Caco-2 (cell line): ENCODE data around the gene ACTL10. TPM values are rescaled to one million over a fixed set of nuclear protein-coding genes. Genes with fewer than 3 reads are reported as not detected.

ENCODE experiments used
- BruUV-seq: library from RNA; stranded (reverse); fragments of 400-500 nt; replicated peaks from 2 replicates; lab custom pipeline; 2021; lab: Mats Ljungman, UMichigan
- CTCF ChIA-PET: fragments of 300-600 bp; sonication (Branson Sonifier 250); formaldehyde crosslinking; loops from one replicate; lab custom pipeline; 2022; ENCODE audit warnings: antibody characterized with exemption; lab: Charles Lee
- POLR2A ChIA-PET: fragments of 300-600 bp; sonication (Branson Sonifier 250); formaldehyde crosslinking; loops from one replicate; lab custom pipeline; 2022; ENCODE audit warnings: antibody characterized with exemption; lab: Charles Lee
- DNase-seq, 2 experiments: peaks; one replicate each; pipeline versions ENCODE4 v3.0.0 to v3.0.0-alpha.2; 2020 to 2022
- H3K27me3 ChIP-seq: replicated peaks from 2 replicates; pipeline ENCODE4 v1.6.0; 2011; ENCODE audit warnings: low read length; ENCODE audit not compliant: control insufficient read depth, insufficient read depth
- H3K36me3 ChIP-seq: 2 replicates; pipeline ENCODE4 v1.5.1; 2011; ENCODE audit warnings: low read length; ENCODE audit not compliant: control insufficient read depth, insufficient read depth
- H3K4me1 ChIP-seq: fragments of 250-450 bp; sonication (Bioruptor Pico); 2 replicates; pipeline ENCODE4 v1.5.1; 2020; ENCODE audit warnings: mild to moderate bottlenecking
- H3K4me3 ChIP-seq: 2 replicates; pipeline ENCODE4 v1.5.1; 2011; ENCODE audit warnings: low read depth, mild to moderate bottlenecking, control low read depth, low read length
- H3K9me3 ChIP-seq: fragments of 250-450 bp; sonication (Bioruptor Pico); 2 replicates; pipeline ENCODE4 v1.5.1; 2020; ENCODE audit warnings: mild to moderate bottlenecking, moderate library complexity
- H3K27ac Mint-ChIP-seq: one replicate; pipeline ENCODE4 v1.8.0; 2022; ENCODE audit warnings: mixed read lengths; ENCODE audit not compliant: unreplicated experiment
- H3K27me3 Mint-ChIP-seq: one replicate; pipeline ENCODE4 v1.8.0; 2022; ENCODE audit warnings: mixed read lengths; ENCODE audit not compliant: insufficient read depth, unreplicated experiment
- H3K36me3 Mint-ChIP-seq: one replicate; pipeline ENCODE4 v1.8.0; 2022; ENCODE audit warnings: mild to moderate bottlenecking, mixed read lengths; ENCODE audit not compliant: insufficient read depth, unreplicated experiment
- H3K4me1 Mint-ChIP-seq: one replicate; pipeline ENCODE4 v1.8.0; 2022; ENCODE audit warnings: low read depth, mixed read lengths; ENCODE audit not compliant: unreplicated experiment
- H3K4me3 Mint-ChIP-seq: one replicate; pipeline ENCODE4 v1.8.0; 2022; ENCODE audit warnings: mild to moderate bottlenecking, moderate library complexity, mixed read lengths; ENCODE audit not compliant: unreplicated experiment
- H3K9me3 Mint-ChIP-seq: one replicate; pipeline ENCODE4 v1.8.0; 2022; ENCODE audit warnings: mixed read lengths; ENCODE audit not compliant: unreplicated experiment
- CTCF ChIP-seq, 2 experiments: fragments of 200-600 bp in 1 of 2; IDR thresholded peaks; 1 replicate in 1 of 2; 2 replicates in 1 of 2; pipeline versions ENCODE4 v1.5.1 to v1.8.0; 2011 to 2022; ENCODE audit warnings: antibody characterized with exemption in 1 of 2, control low read depth in 1 of 2, inconsistent platforms in 1 of 2, low read depth in 1 of 2, low read length in 1 of 2, mild to moderate bottlenecking in 1 of 2, moderate library complexity in 1 of 2; ENCODE audit not compliant: insufficient read depth in 1 of 2, severe bottlenecking in 1 of 2, unreplicated experiment in 1 of 2
- intact Hi-C: fragments of 100-400 bp; cut with micrococcal nuclease; formaldehyde crosslinking; loops from one replicate; pipeline ENCODE4 v1.10.0; 2022; ENCODE audit not compliant: unreplicated experiment
- total RNA-seq: library from RNA; stranded (reverse); gene quantifications from 2 replicates; pipeline ENCODE4 v1.2.3, GENCODE V29; 2022

Gene ACTL10
- total RNA-seq, 1 experiment from 2014 or later: 3.4 TPM

- no peaks in the 10 kb centered on the region for H3K9me3 Mint-ChIP-seq
- no peaks in the 10 kb centered on the region for H3K27me3 ChIP-seq
- no peak for DNase-seq
- intact Hi-C loops: no loop called here
- ChIA-PET POLR2A (no interaction called here), CTCF (no interaction called here)
- H3K27me3 Mint-ChIP-seq: no peaks in the 10 kb centered on the region
- no TSS peak for BruUV-seq
- TF ChIP-seq CTCF (IDR thresholded peaks at IDR 0.05; ENCODE audit: insufficient read depth in 1 of 2, low read depth in 1 of 2, low read length in 1 of 2, severe bottlenecking in 1 of 2, unreplicated experiment in 1 of 2): no peak
- H3K4me3 ChIP-seq: no peak overlapping the region
- peaks cover 20% of the 10 kb centered on the region for H3K4me1 Mint-ChIP-seq
- peaks cover 9% of the 10 kb centered on the region for H3K4me1 ChIP-seq
- H3K4me3 Mint-ChIP-seq: no peak overlapping the region
- H3K27ac Mint-ChIP-seq: peak overlapping the region; percentile 9
- no peaks in the 10 kb centered on the region for H3K9me3 ChIP-seq
- H3K36me3 ChIP-seq: peaks cover 13% of the 10 kb centered on the region
- peaks cover 6% of the 10 kb centered on the region for H3K36me3 Mint-ChIP-seq
Measured at GRCh38 chr20:33711446-33711738, 44.6 kb downstream of the ACTL10 start.

DNA sequence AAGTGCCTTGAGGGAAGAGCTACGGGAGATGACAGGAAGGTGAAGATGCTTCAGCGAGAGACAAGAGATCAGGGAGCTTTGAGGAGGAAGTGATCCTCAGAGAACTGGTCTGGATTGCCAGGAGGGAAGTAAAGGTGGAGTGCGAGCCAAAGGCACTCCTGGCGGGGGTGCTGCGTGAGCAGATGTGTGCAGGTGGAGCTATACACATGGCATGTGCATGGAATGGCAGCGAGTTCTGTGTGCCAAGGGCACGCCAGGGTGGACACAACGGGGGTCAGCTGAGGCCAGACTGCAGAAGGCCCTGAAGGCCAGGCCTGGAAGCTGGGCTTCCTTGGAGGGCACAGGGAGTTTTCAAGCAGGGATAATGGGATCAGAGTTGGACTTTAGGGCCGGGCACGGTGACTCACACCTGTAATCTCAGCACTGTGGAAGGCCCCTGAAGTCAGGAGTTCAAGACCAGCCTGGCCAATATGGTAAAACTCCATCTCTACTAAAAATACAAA, 47.2 kb downstream of the ACTL10 start:
- intact Hi-C loops: no loop called here

DNA sequence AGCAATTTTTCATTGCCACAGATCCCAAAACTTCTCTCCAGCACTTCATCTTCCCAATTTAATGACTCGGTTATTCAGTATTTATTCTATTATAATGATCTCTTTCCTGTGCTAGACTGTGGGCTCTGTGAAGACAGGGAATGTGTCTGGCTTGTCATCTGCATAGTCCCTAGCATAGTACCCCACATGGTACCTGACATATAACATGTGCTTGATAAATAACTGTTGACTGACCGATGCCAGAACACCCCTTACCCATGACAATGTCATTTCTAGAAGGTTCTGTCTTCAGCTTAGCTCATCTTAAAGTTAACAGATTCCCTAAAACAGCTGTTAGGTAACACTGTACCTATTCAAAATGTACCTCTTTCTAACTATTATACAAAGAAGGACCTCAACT, 49.8 kb downstream of the ACTL10 start:
- Histone ChIP-seq H3K4me1 (peaks cover 13% of the 10 kb centered on the region), H3K27me3 (no peaks in the 10 kb centered on the region), H3K9me3 (no peaks in the 10 kb centered on the region), H3K4me3 (no peak overlapping the region), H3K36me3 (peaks cover 8% of the 10 kb centered on the region)
- no peaks in the 10 kb centered on the region for H3K9me3 Mint-ChIP-seq
- no peak for TF ChIP-seq CTCF (IDR thresholded peaks at IDR 0.05; ENCODE audit: insufficient read depth in 1 of 2, low read depth in 1 of 2, low read length in 1 of 2, severe bottlenecking in 1 of 2, unreplicated experiment in 1 of 2)
- H3K27ac Mint-ChIP-seq: no peak overlapping the region
- no peak for DNase-seq
- ChIA-PET POLR2A (interaction anchor here (1.1 kb wide), 1 partner anchor 16 kb away, joined by 3 read pairs; no protein-coding TSS in a partner anchor), CTCF (interaction anchor here (0.6 to 1.4 kb wide), 2 partner anchors 16 to 49 kb away, joined by 3 read pairs; partner anchors contain the start of gene ACTL10)
- H3K27me3 Mint-ChIP-seq: no peaks in the 10 kb centered on the region
- peaks cover 10% of the 10 kb centered on the region for H3K36me3 Mint-ChIP-seq
- no TSS peak for BruUV-seq
- H3K4me3 Mint-ChIP-seq: no peak overlapping the region
- intact Hi-C loops: no loop called here
- H3K4me1 Mint-ChIP-seq: peaks cover under 1% of the 10 kb centered on the region

More for the DNA sequence above, 47.2 kb downstream of the ACTL10 start:
- Mint-ChIP-seq H3K9me3 (no peaks in the 10 kb centered on the region), H3K27ac (no peak overlapping the region), H3K27me3 (no peaks in the 10 kb centered on the region), H3K4me1 (peaks cover 20% of the 10 kb centered on the region), H3K4me3 (no peak overlapping the region), H3K36me3 (no peaks in the 10 kb centered on the region)
- no peaks in the 10 kb centered on the region for H3K9me3 ChIP-seq
- ChIA-PET CTCF (interaction anchor here (0.5 to 0.8 kb wide), 2 partner anchors 13 to 271 kb away, joined by 3 to 4 read pairs; partner anchors contain the start of gene SNTA1), POLR2A (no interaction called here)
- no TSS peak for BruUV-seq
- H3K27me3 ChIP-seq: no peaks in the 10 kb centered on the region
- no peak overlapping the region for H3K4me3 ChIP-seq
- DNase-seq: no peak
- no peak for TF ChIP-seq CTCF (IDR thresholded peaks at IDR 0.05; ENCODE audit: insufficient read depth in 1 of 2, low read depth in 1 of 2, low read length in 1 of 2, severe bottlenecking in 1 of 2, unreplicated experiment in 1 of 2)
- peaks cover 11% of the 10 kb centered on the region for H3K4me1 ChIP-seq
- H3K36me3 ChIP-seq: peaks cover 13% of the 10 kb centered on the region

Other genes with a start within 250 kb of the ACTL10 start
- 13.6 and 15.4 TPM in 2 replicates for gene SNTA1, start 223.2 kb upstream of the ACTL10 start, total RNA-seq
- 30.6 and 33.3 TPM in 2 replicates for gene CBFA2T2, start 176.8 kb upstream of the ACTL10 start, total RNA-seq
- 0.18 and 0.51 TPM in 2 replicates for gene C20orf144, start 4.6 kb upstream of the ACTL10 start, total RNA-seq
- gene NECAB3, start 7.5 kb downstream of the ACTL10 start, total RNA-seq: 98.4 and 105 TPM in 2 replicates
- 67.5 and 74.7 TPM in 2 replicates for gene E2F1, start 19.4 kb downstream of the ACTL10 start, total RNA-seq
- 37.3 and 39.5 TPM in 2 replicates for gene PXMP4, start 53.4 kb downstream of the ACTL10 start, total RNA-seq
- 2.9 and 4.6 TPM in 2 replicates for gene ZNF341, start 65.1 kb downstream of the ACTL10 start, total RNA-seq
- 190 and 203 TPM in 2 replicates for gene CHMP4B, start 144.4 kb downstream of the ACTL10 start, total RNA-seq